Suprapubic skin (tissue), 4 donors: ENCODE measurements around the gene TBC1D1.

Source experiments
- EP300 ChIP-seq: sonication (generic); formaldehyde crosslinking; IDR thresholded peaks from one replicate; pipeline ENCODE4 v1.6.1; 2017; ENCODE audit warnings: antibody characterized with exemption
- POLR2A ChIP-seq, 2 donors: fragments of 450-650 bp; IDR thresholded peaks; one replicate each; pipeline ENCODE4 v1.6.1; 2017; ENCODE audit warnings: antibody characterized with exemption in 2 of 2, mild to moderate bottlenecking in 2 of 2, moderate library complexity in 2 of 2
- POLR2AphosphoS5 ChIP-seq, 3 donors: sonication (generic); formaldehyde crosslinking; IDR thresholded peaks; one replicate each; pipeline ENCODE4 v1.6.1; 2017; ENCODE audit warnings: antibody characterized with exemption in 3 of 3
- TF ChIP-seq, protein P1 (sequence below), 2 donors: fragments of 200-600 bp in 1 of 2; fragments of 450-650 bp in 1 of 2; sonication (generic) in 1 of 2; IDR thresholded peaks; one replicate each; pipeline ENCODE4 v1.5.1; 2016 to 2019; ENCODE audit warnings: antibody characterized with exemption in 2 of 2, mild to moderate bottlenecking in 1 of 2, moderate library complexity in 1 of 2

DNA sequence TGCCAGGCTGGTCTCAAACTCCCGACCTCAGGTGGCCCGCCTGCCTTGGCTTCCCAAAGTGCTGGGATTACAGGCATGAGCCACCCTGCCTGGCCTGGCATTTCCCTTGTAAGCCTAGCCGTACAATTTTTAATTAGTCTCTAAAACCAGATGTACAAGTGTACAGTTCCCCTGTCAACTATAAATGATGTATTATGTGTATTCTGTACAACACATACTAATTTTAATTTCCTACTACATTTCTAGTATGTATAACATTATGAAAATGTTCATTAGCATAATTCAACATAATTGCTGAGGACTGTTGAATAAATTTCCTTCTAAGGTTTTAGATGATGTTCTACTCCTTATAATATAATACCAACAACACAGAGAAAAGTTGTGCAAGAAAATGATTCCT is 27.8 kb downstream of the TBC1D1 start:
- TF ChIP-seq, protein P1, sequence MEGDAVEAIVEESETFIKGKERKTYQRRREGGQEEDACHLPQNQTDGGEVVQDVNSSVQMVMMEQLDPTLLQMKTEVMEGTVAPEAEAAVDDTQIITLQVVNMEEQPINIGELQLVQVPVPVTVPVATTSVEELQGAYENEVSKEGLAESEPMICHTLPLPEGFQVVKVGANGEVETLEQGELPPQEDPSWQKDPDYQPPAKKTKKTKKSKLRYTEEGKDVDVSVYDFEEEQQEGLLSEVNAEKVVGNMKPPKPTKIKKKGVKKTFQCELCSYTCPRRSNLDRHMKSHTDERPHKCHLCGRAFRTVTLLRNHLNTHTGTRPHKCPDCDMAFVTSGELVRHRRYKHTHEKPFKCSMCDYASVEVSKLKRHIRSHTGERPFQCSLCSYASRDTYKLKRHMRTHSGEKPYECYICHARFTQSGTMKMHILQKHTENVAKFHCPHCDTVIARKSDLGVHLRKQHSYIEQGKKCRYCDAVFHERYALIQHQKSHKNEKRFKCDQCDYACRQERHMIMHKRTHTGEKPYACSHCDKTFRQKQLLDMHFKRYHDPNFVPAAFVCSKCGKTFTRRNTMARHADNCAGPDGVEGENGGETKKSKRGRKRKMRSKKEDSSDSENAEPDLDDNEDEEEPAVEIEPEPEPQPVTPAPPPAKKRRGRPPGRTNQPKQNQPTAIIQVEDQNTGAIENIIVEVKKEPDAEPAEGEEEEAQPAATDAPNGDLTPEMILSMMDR (IDR thresholded peaks at IDR 0.05) = no peak
- TF ChIP-seq POLR2A (IDR thresholded peaks at IDR 0.05) = no peak
- TF ChIP-seq EP300 = no peak
- TF ChIP-seq POLR2AphosphoS5 (IDR thresholded peaks at IDR 0.05) = no peak
